ENCODE results near the gene STK26. TPM values are rescaled to one million over a fixed set of nuclear protein-coding genes. Genes with fewer than 3 reads are reported as not detected.

Gene STK26
- total and polyA plus RNA-seq, 2 of the 4 experiments (the other 2 are of a cell fraction): 0.17 to 0.18 TPM

DNA sequence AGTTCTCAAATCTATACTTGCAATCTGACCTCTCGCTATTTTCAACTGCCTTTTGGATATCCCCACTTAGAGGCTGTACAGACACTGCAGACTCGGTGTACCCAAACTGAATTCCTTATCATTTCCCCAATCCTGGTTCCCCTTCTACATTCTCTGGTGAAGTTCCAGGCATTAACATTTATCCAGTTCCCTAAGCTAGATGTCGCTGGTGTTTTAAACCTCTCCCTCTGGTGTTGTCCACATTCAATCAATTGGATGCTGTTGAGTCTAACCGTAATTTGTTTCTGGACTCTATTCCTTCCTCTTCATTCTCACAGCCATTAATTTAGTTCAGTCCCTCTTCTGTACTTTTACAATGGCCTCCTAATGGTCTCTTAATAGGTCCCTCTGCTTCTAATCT, 7.2 kb upstream of the STK26 start:
- no peak overlapping the region for H4K91ac ChIP-seq (ENCODE audit: insufficient read depth, low read depth, low read length)
- H3K4me3 ChIP-seq (ENCODE audit: insufficient read depth, low read depth, low read length): no peak overlapping the region
- no peak overlapping the region for H3K56ac ChIP-seq (ENCODE audit: extremely low read depth, insufficient read depth, low read length)
- H3K18ac ChIP-seq (ENCODE audit: low read depth, low read length): no peak overlapping the region
- H4K20me1 ChIP-seq (ENCODE audit: insufficient read depth, low read length): no peaks in the 10 kb centered on the region
- H3K4me2 ChIP-seq (ENCODE audit: low read depth, low read length): no peak overlapping the region
- H2AFZ ChIP-seq (replicated peaks; ENCODE audit: low read length, poor library complexity): no peak overlapping the region
- 79% methylated on average over 2 of the region's 4 CpGs; no CpG with 5 or more reads in 1 of the 2 experiments for whole genome bisulfite sequencing, 2 experiments (ENCODE audit: extremely low coverage in 2 of 2, insufficient read length in 1 of 2)
- no peak overlapping the region for H2AK5ac ChIP-seq (ENCODE audit: low read depth, low read length)
- H2BK5ac ChIP-seq (ENCODE audit: low read depth, low read length, poor library complexity, severe bottlenecking): no peak overlapping the region
- no peaks in the 10 kb centered on the region for H3K79me1 ChIP-seq (ENCODE audit: low read depth in 1 of 2, low read length in 2 of 2)
- no peak overlapping the region for H3K23ac ChIP-seq (ENCODE audit: low read depth, low read length)
- no peaks in the 10 kb centered on the region for H3K36me3 ChIP-seq (ENCODE audit: control insufficient read depth, insufficient read depth, low read length)
- no peak overlapping the region for H2BK120ac ChIP-seq (ENCODE audit: low read depth, low read length)
- no peak overlapping the region for H4K5ac ChIP-seq (ENCODE audit: low read depth, low read length)
- in situ Hi-C loops (cut with MboI; ENCODE audit: low sequenced_read_pairs) (no loop called here), intact Hi-C loops (cut with micrococcal nuclease) (no loop called here), dilution Hi-C loops (cut with HindIII; ENCODE audit: low sequenced_read_pairs, unreplicated experiment) (no loop called here)
- DNase-seq (no peak), ATAC-seq (ENCODE audit: low read depth) (no peak)
- H3K27me3 ChIP-seq (ENCODE audit: control insufficient read depth, insufficient read depth, low read length): peaks cover 2% of the 10 kb centered on the region
- H3K9ac ChIP-seq (ENCODE audit: low read depth, low read length): no peak overlapping the region
- no peak overlapping the region for H3K4ac ChIP-seq (ENCODE audit: low read depth, low read length)
- H4K8ac ChIP-seq (ENCODE audit: low read depth in 2 of 2, low read length in 2 of 2): no peak overlapping the region
- POLR2A ChIA-PET (ENCODE audit: unreplicated experiment): no interaction called here
- no peak overlapping the region for H2BK20ac ChIP-seq (ENCODE audit: low read depth, low read length)
- H3K4me1 ChIP-seq (ENCODE audit: control insufficient read depth, insufficient read depth, low read length): no peaks in the 10 kb centered on the region
- no peaks in the 10 kb centered on the region for H3K9me3 ChIP-seq (ENCODE audit: control insufficient read depth, insufficient read depth, low read length)
- CTCF ChIA-PET: no interaction called here
- H3K27ac ChIP-seq (ENCODE audit: insufficient read depth, low read length): no peak overlapping the region
- H2AK9ac ChIP-seq (replicated peaks; ENCODE audit: low read depth, low read length, poor library complexity): no peak overlapping the region
- no peak overlapping the region for H2BK15ac ChIP-seq (ENCODE audit: low read depth, low read length)
- TF ChIP-seq POLR2A (IDR thresholded peaks at IDR 0.05; ENCODE audit: low read depth, low read length) (no peak), SMC3 (IDR thresholded peaks at IDR 0.05; ENCODE audit: low read depth, low read length) (no peak), RCOR1 (IDR thresholded peaks at IDR 0.05; ENCODE audit: insufficient replicate concordance, low read length) (no peak), MAFK (IDR thresholded peaks at IDR 0.05; ENCODE audit: low read depth, low read length) (no peak), RFX5 (IDR thresholded peaks at IDR 0.05; ENCODE audit: low read depth, low read length) (no peak), MXI1 (IDR thresholded peaks at IDR 0.05; ENCODE audit: borderline replicate concordance, low read depth, low read length) (no peak), CEBPB (IDR thresholded peaks at IDR 0.05; ENCODE audit: low read depth, low read length) (no peak), CHD1 (IDR thresholded peaks at IDR 0.05; ENCODE audit: low read depth, low read length) (no peak), NFE2L2 (IDR thresholded peaks at IDR 0.05; ENCODE audit: low read depth, low read length) (no peak), BHLHE40 (IDR thresholded peaks at IDR 0.05; ENCODE audit: low read depth, low read length) (no peak), MAZ (IDR thresholded peaks at IDR 0.05; ENCODE audit: borderline replicate concordance, low read depth, low read length) (no peak)
- TF ChIP-seq, protein P1, sequence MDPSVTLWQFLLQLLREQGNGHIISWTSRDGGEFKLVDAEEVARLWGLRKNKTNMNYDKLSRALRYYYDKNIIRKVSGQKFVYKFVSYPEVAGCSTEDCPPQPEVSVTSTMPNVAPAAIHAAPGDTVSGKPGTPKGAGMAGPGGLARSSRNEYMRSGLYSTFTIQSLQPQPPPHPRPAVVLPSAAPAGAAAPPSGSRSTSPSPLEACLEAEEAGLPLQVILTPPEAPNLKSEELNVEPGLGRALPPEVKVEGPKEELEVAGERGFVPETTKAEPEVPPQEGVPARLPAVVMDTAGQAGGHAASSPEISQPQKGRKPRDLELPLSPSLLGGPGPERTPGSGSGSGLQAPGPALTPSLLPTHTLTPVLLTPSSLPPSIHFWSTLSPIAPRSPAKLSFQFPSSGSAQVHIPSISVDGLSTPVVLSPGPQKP (IDR thresholded peaks at IDR 0.05; ENCODE audit: borderline replicate concordance, low read depth, low read length): no peak
- H3K9me1 ChIP-seq (ENCODE audit: insufficient read depth, low read length): no peaks in the 10 kb centered on the region
- no TSS peak for BruUV-seq (replicated peaks)
- no peak overlapping the region for H3K14ac ChIP-seq (replicated peaks; ENCODE audit: low read depth, low read length)
